ENCODE results near the gene RABGAP1L.

The RABGAP1L gene

GRCh38 chr1:174964261-174964971, 805.1 kb downstream of the RABGAP1L start:
- Mint-ChIP-seq H3K36me3 (ENCODE audit: low read depth) (no peaks in the 10 kb centered on the region), H3K27ac (peak overlapping the region; percentile 58 to 89 (median 75)), H3K27me3 (ENCODE audit: low read depth) (no peaks in the 10 kb centered on the region), H3K9me3 (no peaks in the 10 kb centered on the region), H3K4me1 (peaks cover 52% of the 10 kb centered on the region), H3K4me3 (peak overlapping the region in 2 of 3 experiments; percentile 15 to 51)
- TF ChIP-seq, protein P1, sequence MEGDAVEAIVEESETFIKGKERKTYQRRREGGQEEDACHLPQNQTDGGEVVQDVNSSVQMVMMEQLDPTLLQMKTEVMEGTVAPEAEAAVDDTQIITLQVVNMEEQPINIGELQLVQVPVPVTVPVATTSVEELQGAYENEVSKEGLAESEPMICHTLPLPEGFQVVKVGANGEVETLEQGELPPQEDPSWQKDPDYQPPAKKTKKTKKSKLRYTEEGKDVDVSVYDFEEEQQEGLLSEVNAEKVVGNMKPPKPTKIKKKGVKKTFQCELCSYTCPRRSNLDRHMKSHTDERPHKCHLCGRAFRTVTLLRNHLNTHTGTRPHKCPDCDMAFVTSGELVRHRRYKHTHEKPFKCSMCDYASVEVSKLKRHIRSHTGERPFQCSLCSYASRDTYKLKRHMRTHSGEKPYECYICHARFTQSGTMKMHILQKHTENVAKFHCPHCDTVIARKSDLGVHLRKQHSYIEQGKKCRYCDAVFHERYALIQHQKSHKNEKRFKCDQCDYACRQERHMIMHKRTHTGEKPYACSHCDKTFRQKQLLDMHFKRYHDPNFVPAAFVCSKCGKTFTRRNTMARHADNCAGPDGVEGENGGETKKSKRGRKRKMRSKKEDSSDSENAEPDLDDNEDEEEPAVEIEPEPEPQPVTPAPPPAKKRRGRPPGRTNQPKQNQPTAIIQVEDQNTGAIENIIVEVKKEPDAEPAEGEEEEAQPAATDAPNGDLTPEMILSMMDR (IDR thresholded peaks at IDR 0.05; ENCODE audit: unreplicated experiment in 3 of 3) = no peak

DNA sequence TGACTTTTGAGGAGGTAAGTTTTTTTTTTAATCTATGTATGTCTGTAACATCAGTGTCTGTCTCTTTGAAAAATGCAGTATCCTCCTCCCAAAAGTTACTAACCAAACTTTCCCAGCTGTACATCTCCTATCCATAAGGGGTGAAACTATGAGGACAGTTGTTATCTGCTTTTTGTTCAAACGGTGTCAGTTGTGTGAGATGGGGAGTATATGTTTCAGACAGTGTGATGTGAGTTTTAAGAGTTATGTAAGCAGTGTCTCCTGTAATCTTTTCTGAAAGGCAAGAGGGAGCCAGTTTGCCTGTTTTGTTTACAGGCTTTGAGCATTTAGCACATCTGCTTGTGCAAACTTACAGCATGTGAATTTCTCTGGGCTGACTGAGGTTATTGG, 805.6 kb downstream of the RABGAP1L start:
- Mint-ChIP-seq H3K4me1 (peaks cover 52% of the 10 kb centered on the region), H3K27me3 (ENCODE audit: low read depth) (no peaks in the 10 kb centered on the region), H3K9me3 (no peaks in the 10 kb centered on the region), H3K27ac (peak overlapping the region; percentile 14 to 89 (median 59)), H3K4me3 (peak overlapping the region in 1 of 3 experiments; percentile 10), H3K36me3 (ENCODE audit: low read depth) (no peaks in the 10 kb centered on the region)
- TF ChIP-seq, protein P1 (IDR thresholded peaks at IDR 0.05; ENCODE audit: unreplicated experiment in 3 of 3) = no peak

DNA sequence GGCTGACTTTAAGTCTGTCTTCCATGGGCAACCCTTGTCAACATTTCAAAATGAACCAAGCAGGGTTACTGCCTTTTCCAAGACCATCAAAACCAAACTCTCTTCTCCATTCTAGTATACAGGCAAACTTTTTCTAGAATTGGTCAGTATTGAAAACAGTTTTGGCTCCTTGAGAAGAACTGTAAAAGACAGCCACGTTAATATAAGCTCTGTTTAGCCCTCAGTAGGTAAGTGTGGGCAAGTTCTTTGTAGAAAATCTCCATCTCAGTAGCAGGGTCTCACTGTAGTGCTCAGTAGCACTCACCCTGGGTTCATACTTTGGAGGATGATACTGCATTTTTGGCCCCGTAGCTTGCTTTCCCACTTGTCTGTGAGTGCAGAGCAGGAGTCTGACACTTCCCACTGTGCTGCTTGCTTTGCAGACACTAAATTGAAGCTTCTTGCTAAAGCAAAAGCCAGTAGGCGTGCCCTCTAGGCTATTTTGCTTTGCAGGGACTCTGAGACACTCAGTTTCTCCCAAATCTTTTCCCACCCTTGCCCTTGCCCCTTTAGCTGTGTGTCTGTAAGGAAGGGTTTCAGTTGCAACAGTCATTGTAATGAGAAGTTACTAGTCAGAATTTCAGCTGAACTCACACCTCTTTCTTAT, 806.2 kb downstream of the RABGAP1L start:
- Mint-ChIP-seq H3K9me3 (no peaks in the 10 kb centered on the region), H3K4me3 (peak overlapping the region in 2 of 3 experiments; percentile 11 to 33), H3K27ac (peak overlapping the region; percentile 14 to 89 (median 59)), H3K27me3 (ENCODE audit: low read depth) (no peaks in the 10 kb centered on the region), H3K4me1 (peaks cover 52% of the 10 kb centered on the region), H3K36me3 (ENCODE audit: low read depth) (no peaks in the 10 kb centered on the region)
- TF ChIP-seq, protein P1 (IDR thresholded peaks at IDR 0.05; ENCODE audit: unreplicated experiment in 3 of 3) = no peak

GRCh38 chr1:174966008-174966572, 806.8 kb downstream of the RABGAP1L start:
- no peaks in the 10 kb centered on the region for H3K36me3 Mint-ChIP-seq (ENCODE audit: low read depth)
- H3K27me3 Mint-ChIP-seq (ENCODE audit: low read depth) = no peaks in the 10 kb centered on the region
- TF ChIP-seq, protein P1 (IDR thresholded peaks at IDR 0.05; ENCODE audit: unreplicated experiment in 3 of 3) = no peak

DNA sequence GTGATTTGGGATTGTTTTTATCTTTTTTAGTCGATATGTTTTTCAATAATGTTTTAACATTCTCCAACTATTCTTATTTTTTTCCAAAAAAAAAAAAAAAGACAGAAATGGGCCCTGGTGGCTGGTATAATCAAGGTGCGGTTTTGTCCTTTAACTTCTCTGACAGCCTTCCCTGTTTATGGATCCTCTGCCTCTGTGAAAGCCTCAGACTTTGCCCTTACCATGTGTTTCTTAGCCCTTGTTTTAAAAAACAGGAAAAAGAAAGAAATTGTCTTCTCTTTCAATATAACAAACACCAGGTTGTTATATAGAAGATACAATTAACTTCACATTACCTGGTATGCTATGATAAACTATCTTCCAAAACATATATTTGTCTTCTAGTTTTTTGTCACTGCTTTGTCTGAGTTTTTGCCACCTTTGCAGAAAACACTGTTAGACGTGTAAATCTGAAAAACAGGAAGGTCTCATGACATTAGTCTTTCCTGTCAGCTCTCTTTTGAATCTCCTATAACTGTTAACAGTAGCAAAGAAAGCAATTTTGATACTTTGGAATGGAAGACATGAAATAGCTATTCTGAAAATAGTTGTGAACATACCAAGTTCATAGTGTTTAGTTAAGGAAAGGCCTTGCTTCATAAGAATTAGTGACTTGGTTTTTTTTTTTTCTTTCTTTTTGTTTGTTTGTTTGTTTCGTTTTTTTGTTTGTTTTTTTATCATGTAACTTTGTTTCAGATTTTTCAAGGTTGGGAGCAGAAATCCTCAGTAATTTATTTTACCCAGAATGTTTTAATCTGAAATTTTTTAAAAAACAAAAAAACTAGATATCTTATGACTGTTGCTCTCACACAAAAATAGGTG, 808.8 kb downstream of the RABGAP1L start:
- Mint-ChIP-seq H3K4me3 (no peak overlapping the region), H3K4me1 (peaks cover 50% of the 10 kb centered on the region), H3K27me3 (ENCODE audit: low read depth) (no peaks in the 10 kb centered on the region), H3K36me3 (ENCODE audit: low read depth) (no peaks in the 10 kb centered on the region), H3K27ac (peak overlapping the region in 2 of 3 experiments; percentile 57 to 76), H3K9me3 (no peaks in the 10 kb centered on the region)
- TF ChIP-seq, protein P1 (IDR thresholded peaks at IDR 0.05; ENCODE audit: unreplicated experiment in 3 of 3) = no peak

More at GRCh38 chr1:174966008-174966572, 806.8 kb downstream of the RABGAP1L start:
- no peaks in the 10 kb centered on the region for H3K9me3 Mint-ChIP-seq
- H3K4me3 Mint-ChIP-seq = no peak overlapping the region
- H3K27ac Mint-ChIP-seq = peak overlapping the region; percentile 20 to 89 (median 74)
- peaks cover 52% of the 10 kb centered on the region for H3K4me1 Mint-ChIP-seq
